ENCODE measurements around the gene TEX38. TPM values are rescaled to one million over a fixed set of nuclear protein-coding genes. Genes with fewer than 3 reads are reported as not detected.
"Not testable (repeated sequence)": the region's sequence is repeated elsewhere in the genome, so short reads cannot be mapped to it uniquely, and the experiment has no call there.

TEX38 gene
- total RNA-seq = not detected in 2 replicates

DNA sequence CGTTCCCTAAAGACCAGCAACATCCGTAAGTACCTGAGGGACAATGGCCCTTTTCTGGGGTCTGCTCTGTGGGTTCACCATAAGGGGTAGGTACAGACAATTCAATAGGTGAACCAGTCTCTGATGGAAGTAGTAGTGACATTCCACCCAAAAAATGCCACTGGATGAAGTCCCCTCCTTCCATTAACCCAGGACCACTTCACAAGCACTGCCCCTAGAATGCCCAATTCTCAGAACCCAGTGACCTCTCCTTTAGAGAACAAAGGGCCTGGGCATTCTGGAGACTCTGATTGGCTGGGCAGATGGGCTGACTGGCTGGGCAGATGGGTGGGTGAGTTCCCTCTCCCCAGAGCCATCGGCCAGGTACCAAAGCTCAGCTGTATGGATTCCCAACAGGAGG lies at the start of gene TEX38:
TEX38 (plus strand) TSS at position 301 of the 400 bp plus-strand sequence; CDS start at position 382, 81 bp downstream.
- DNase-seq (ENCODE audit: low read depth, low spot score) = no peak

DNA sequence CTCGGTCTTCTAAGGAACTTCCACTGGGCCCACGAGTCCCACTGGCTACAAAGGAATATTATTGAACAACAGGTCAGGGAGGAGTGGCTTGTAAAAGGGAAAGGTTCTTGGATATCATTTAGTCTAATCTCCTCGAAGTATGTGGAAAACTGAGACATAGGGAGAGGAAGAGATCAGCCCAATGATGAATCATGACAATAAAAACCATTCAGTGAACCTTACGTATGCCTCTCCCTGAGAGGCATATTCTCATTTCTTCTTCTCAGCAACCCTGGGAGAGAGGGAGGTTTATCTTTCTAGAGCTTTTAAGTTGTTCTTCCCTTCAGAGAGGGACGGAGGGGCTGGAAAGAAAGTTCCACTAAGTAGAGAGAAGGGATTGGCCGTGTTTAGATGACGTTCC lies 49.7 kb upstream of the TEX38 start:
- no peak for DNase-seq (ENCODE audit: low read depth, low spot score)

DNA sequence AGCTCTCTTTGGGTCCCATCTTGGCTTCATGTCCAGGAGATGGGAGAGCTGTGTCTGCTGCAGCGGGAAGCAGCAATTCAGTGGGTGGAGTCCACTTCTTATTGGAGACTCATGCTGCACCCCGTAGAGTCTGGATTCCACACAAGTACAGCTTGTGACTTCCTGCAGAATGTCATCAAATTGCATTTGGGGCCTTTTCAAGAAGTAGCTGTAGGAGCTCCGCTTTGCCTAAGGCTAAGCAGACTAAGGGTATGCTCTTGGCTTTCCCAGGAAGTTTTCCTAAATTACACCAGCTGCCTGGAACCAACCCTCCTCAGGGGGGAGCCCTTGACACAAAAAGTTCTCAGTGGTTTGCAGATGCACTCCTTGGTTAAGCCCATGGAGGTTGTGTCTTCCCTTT lies 49.3 kb upstream of the TEX38 start:
- DNase-seq (ENCODE audit: low read depth, low spot score) = no peak

DNA sequence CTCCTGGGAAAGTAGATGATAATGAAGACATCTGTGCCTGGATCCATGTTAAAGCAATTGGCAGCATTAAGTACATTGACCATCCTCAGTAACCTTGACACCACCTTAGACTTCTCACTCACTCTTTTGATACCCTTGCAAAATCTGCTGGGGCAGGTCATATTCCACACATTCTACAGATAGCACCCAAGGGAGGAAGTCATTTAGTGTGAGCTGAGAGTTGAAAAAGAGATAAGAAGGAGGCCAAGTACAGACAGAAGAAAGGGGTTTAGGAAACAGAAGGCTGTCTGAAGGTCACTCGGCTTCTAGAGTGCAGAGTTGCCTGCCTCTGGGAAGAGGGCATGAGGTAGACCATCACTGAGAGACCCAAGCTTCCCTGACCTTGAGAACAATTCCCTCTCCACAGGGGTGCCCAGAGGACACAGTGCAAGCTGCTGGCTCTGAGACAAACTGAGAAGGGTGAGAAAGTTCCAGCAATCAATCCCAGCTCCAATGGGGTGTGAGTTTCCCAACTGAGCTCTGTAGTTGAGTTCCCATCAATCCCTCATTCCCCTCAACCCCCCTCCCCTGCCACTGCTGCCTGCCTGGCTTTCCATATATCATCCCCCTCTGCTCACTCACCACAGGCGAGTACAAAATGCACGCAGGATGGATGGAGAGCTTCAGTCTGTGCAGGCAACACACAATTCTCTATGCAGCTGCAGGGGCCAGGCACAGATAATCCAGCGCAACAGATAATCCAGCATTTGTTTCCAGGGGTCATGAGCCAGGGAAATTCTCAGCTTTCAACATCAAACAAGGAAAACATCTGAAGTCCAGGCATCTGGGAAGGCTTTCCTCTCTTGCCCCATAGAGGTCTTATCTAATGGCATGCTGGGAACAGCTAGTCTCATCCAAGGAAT lies 47.7 kb upstream of the TEX38 start:
- no peak for DNase-seq (ENCODE audit: low read depth, low spot score)

DNA sequence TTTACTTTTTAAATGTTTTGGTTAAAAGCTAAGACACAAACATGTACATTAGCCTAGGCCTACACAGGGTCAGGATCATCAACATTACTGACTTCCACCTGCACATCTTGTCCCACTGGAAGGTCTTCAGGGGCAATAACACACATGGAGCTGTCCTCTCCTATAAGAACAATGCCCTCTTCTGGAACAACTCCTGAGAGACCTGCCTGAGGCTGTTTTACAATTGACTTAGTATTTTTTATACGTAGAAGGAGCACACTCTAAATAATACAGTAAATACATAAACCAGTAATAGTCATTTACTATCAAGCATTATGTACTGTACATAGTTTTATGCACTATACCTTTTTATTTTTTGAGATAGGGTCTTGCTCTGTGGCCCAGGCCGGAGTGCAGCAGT lies 40.9 kb upstream of the TEX38 start:
- DNase-seq (ENCODE audit: low read depth, low spot score) = no peak

DNA sequence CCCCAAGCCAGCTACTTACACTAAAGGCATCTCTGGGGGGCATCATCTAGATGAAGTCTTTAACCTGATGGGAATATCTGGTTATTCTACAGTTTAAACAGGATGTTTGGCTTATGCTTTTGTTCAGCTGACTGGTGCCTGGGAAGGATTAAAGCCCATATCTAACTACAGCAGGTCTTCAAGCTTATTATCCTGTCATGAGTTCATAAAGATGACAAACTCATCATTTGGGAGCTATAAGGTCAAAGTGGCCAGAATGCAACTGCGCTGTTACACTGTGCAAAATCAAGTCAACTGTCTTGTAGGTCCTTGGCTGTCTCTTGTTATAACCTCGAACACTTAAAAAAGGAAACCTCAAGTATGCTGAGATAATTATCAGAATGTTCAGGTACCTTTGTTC lies 36.4 kb upstream of the TEX38 start:
- DNase-seq (ENCODE audit: low read depth, low spot score) = no peak

DNA sequence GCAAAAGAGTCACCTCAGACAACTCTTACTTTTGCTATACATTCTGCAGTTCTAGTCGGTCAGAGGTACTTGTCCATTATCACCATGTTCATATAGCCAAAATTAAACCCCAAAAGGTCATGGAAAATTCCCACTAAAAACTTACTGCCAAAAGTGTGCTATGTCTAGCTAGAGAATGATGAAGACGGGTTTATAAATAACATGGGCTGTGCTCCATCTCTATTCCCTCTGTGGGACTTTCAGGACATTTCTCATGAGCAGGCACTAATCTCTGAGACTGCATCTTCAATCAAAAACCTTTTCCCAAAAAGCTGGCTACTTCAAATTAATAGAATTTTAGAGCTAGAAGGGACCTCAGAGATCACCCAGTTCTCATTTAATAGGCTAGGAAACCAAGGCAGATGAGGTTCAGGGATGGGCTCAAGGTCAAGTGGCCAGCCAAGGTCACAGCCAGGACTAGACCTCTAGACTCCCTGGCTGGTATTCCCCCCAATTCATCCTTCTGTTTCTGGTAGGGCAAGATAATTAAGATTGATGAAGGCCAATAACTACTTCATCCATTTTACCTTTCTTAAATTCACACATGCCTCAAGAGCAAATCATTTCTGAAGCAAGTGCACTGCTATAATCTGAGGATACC lies 34.1 kb upstream of the TEX38 start:
- DNase-seq (ENCODE audit: low read depth, low spot score) = no peak

DNA sequence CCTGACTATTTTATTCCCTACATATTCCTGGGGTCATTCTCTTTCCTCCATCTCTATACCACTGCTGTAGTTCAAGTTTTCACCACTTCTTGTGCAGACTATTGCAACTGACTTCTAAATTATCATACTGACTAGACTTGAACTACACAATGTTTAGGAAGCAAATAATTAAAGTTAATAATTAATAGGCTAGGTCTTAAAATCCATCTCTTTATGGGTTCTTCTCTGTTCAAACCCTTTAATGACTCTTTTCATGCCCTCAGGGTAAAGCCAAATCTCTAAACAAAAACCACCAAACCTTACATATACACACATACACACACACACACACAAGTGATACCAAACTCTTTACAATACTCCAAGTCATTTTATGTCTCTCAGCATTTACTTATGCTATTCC lies 32.7 kb upstream of the TEX38 start:
- DNase-seq (ENCODE audit: low read depth, low spot score) = no peak

DNA sequence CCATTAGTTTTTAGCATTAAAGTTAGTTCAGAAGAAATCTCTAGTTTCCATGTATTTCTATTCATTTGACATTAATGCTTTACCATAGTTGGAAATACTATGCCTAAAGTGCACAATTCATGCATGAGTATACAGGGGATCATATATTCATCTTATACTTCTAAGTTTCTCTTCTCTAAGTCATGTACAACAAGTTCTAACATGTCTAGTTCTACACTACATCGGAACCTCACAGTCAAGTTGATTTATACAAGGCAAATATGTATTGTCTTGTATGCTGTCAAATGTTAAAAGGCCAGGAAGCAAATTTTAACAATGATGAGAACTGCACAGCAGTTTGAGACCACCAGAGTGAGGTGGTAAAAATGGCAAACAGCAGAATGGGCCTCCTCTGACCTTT lies 32.1 kb upstream of the TEX38 start:
- DNase-seq (ENCODE audit: low read depth, low spot score) = no peak

DNA sequence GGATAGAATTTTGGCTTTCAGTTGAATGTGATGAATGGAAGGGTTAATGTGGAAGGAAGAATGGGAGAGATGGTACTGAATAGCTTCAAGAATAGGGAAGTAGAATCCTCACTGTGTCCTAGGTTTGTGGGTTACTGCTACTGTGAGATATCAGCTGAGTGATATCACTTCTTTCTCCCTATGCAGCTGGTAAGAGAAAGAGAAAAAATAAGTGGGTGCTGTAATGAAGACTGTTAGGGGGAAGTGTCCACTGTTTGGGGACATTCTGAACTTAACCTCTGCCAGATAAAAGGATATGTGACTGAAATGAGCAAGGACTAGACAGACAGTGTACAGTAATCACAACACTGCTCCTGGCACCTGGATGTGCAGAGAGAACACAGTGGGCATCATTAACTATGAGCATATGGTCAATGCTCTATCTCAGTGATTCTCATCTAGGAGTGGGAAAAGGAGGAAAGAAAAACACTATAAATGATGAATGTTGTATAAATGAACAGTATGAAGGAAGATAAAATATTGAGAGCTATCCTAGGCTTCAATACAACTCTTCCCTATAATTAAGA lies 29.5 kb upstream of the TEX38 start:
- DNase-seq (ENCODE audit: low read depth, low spot score) = no peak

DNA sequence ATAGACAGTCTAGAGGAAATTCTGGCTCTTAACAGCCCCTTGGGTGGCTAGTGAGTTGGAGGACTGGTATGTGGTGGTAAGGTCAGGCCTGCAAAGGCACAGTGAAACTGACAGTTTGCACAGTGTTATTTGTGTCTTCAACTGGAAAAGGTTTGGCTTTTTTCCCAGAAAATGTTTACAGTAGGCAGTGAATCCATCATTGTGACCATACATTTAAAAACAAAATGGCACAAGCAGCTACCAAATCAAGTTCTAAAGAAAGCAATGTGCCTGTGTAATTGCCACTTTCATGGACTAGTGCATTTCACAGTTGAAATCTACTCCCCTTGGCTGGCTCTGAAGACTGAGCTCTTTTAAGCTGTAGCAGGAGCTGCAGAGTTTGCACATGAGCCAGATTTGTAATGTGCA lies 28.3 kb upstream of the TEX38 start:
- DNase-seq (ENCODE audit: low read depth, low spot score) = peak; percentile 20

DNA sequence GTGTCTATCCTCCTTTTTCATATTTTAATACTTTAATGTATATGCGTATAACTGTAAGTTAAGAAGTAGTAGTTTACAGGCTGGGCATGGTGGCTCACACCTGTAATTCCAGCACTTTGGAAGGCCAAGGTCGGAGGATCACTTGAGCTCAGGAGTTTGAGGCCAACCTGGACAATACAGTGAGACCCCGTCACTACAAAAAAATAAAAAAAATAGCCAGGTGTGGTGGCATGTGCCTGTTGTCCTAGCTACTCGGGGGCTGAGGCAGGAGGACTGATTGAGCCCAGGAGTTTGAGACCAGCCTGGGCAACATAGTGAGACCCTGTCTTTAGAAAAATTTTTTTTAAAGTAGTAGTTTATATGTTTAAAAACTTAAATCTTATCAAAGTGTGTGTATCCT lies 25.8 kb upstream of the TEX38 start:
- no peak for DNase-seq (ENCODE audit: low read depth, low spot score)

DNA sequence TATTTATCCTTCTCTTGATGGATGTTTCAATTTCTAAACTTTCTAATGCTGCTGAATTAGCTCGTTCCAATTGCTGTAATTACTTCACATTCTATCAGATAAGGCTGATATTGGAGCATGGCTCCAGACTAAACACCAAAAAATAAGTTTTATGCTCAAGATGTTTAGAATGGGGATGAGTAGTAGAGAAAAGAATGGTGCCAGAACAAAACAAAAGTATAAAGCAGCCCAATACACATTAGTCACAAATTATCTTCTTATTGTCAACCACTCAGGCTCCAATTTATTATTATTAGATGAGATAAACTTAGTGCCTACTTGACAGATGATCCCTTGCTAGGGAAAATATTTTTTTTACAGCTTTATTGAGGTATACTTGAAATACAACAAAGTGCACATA lies 25.3 kb upstream of the TEX38 start:
- DNase-seq (ENCODE audit: low read depth, low spot score) = no peak

DNA sequence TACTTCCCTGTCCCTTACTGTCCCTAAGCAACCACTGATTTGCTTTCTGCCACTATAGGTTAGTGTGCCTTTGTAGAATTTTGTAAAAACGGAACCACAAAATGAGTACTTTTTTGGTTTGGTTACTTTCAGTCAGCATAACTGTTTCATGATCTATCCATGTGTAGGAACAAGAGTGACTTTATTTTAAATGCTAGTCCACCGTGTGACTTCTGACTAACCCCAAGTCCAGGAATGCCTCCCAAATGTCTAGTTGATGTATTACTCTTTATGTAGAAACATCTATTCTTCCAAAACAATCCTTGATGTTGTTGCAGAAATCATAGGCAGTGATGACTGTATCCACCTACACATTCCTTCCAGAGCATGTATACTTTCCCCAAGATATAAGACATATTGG lies 24.8 kb upstream of the TEX38 start:
- DNase-seq (ENCODE audit: low read depth, low spot score) = no peak

DNA sequence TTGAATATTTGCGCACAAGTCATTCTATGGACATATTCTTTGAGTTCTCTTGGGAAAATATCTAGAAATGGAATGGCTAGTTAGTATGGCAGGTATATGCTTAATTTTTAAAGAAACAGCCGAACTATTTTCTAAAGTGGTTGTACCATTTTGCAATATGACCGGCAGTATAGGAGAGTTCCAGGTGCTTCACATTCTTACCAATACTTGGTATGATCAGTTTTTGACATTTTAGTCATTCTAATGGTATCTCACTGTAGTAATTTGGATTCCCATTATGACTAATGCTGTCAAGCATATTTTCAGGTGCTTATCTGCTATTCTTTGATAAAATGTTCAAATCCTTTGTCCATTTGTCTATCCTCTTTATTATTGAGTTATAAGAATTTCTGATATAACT lies 24.0 kb upstream of the TEX38 start:
- no peak for DNase-seq (ENCODE audit: low read depth, low spot score)

DNA sequence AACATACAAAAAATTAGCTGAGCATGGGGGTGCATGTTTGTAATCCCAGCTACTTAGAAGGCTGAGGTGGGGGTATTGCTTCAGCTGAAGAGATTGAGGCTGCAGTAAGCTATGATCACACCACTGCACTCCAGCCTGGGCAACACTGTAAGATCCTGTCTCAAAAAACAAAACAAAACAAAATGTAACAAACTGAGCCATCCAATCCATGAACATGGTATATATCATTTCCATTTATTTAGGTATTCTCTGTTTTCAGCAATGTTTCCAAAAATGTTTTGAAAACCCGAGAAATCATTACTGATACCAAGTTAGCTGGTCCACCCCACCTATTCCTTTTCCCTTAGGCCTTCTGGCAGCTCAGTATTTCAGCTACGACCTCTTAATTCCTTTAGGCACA lies 21.9 kb upstream of the TEX38 start:
- no peak for DNase-seq (ENCODE audit: low read depth, low spot score)

DNA sequence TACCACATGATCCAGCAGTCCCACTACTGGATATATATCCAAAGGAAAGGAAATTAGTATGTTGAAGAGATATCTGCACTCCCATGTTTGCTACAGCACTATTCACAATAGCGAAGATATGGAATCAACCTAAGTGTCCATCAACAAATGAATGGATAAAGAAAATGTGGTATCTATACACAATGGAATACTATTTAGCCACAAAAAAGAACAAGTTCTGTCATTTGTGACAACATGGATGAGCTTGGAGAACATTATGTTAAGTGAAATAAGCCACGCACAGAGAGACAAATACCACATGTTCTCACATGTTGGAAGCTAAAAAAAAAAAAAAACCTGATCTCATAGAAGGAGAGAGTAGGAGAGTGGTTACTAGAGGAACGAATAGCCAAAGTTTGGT lies 21.2 kb upstream of the TEX38 start:
- DNase-seq (ENCODE audit: low read depth, low spot score) = no peak

DNA sequence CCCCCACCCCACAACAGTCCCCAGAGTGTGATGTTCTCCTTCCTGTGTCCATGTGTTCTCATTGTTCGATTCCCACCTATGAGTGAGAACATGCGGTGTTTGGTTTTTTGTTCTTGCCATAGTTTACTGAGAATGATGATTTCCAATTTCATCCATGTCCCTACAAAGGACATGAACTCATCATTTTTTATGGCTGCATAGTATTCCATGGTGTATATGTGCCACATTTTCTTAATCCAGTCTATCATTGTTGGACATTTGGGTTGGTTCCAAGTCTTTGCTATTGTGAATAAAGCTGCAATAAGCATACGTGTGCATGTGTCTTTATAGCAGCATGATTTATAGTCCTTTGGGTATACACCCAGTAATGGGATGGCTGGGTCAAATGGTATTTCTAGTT lies 20.5 kb upstream of the TEX38 start:
- DNase-seq (ENCODE audit: low read depth, low spot score) = not testable (repeated sequence)

DNA sequence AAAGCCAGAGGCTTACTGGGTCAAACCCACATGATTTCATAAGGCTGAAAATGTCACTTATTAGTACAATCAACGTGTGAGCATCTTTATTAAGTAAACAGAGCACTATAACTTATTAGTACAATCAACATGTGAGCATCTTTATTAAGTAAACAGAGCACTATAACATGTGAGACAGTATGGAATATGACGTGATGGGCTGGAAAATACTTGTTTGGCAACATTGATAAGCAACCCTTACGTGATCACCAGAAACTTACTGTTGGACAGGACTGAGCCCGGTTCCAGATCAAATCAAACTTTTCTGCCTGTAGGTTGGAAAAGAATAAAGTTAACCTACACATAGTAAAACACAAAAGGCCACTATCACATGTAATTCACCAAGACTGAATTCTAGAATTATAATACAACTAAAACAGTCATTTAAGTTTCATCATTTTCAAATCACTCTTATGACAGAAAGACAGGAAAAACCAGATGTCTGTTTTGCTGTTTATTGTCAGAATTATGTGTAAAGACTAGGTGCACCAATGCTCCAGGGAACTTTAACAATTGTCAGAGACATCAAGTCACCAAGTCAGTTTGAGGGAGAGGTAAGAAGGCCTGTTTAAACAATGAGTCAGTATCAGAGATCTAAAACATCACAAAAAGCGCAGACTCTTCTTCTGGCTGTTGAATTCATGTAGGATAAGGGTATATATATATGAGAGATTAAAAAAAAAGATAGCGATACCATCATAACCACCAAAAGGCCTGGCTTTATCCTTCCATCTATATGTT lies 19.1 kb upstream of the TEX38 start:
- DNase-seq (ENCODE audit: low read depth, low spot score) = no peak

DNA sequence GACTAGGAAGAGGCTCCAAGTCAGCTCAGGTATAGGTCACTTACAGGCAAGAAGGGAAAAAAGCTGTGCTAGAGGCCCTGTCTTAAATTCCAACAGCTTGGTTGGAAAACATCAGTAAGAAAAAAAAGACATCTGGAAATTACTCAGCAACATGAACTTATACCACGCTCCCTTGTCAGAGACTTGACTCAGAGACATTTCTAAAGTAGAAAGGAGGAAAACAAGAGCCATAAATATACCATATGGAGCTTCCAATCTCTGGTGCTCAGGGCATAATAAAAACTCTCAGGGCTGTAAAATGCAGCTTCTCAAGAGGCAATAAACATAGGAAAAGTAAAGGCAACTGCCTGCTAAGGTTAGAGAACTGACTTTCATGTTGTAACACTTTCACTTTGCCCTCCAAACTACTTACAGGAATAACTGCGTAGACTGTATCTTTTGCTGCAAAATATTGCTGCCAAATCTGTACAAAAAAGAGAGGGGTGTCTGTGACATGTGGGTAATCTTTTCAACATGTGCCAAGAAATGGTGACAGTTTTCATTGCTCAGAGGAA lies 18.2 kb upstream of the TEX38 start:
- no peak for DNase-seq (ENCODE audit: low read depth, low spot score)

DNA sequence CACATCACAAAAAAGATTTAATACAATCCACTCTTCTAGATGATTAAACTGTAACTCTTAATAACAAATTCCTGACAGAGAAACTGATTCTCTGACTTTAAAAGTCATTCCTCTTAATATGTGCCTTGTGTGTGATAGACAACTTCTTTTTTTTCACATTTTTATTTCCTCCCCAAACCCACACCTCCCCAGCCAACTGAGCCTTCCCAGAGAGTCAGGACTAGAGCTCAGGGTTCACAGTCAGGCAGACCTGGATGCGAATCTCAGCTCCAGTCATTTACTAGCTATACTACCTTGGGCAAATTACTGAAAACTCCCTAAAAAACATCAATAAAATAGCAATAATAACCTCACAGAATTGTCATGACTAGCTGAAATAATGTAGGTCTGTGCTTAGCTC lies 17.6 kb upstream of the TEX38 start:
- DNase-seq (ENCODE audit: low read depth, low spot score) = no peak

DNA sequence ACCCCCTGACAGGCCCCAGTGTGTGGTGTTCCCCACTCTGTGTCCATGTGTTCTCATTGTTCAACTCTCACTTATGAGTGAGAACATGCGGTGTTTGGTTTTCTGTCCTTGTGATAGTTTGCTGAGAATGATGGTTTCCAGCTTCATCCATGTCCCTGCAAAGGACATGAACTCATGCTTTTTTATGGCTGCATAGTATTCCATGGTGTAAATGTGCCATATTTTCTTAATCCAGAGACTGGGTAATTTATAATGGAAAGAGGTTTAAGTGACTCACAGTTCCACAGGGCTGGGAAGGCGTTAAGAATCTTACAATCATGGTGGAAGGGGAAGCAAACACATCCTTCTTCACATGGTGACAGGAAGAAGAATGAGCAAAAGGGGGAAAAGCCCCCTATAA lies 17.0 kb upstream of the TEX38 start:
- DNase-seq (ENCODE audit: low read depth, low spot score) = not testable (repeated sequence)
